ENCODE measurements around the gene SULF2.
"Not testable (repeated sequence)": the region's sequence is repeated elsewhere in the genome, so short reads cannot be mapped to it uniquely, and the experiment has no call there.

The SULF2 gene

GRCh38 chr20:47785311-47785853 is at the start of gene SULF2:
Gene SULF2, minus strand, starts transcription at chr20:47785481. Its CDS starts 28,118 bp downstream, at chr20:47757363.
- peak; percentile 43 for DNase-seq

DNA sequence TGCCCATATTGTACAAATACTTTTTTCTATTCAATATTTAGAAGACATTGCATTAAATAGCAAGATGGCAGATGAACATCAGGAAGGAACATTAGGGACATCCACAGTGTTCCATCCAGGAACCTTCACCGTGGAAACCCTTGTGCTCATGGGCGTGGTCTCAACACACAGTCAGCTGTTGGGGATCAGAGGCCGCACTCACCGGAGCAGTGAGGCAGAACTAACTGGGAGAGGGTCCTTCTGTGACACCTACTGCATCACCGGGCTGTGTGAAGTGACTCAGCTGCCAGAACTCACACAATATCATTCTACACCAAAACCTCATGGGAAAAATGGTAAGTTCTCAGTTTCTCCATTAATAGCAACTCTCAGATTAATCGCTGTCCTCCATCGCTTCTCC is 46.4 kb upstream of the SULF2 start:
- not testable (repeated sequence) for DNase-seq

DNA sequence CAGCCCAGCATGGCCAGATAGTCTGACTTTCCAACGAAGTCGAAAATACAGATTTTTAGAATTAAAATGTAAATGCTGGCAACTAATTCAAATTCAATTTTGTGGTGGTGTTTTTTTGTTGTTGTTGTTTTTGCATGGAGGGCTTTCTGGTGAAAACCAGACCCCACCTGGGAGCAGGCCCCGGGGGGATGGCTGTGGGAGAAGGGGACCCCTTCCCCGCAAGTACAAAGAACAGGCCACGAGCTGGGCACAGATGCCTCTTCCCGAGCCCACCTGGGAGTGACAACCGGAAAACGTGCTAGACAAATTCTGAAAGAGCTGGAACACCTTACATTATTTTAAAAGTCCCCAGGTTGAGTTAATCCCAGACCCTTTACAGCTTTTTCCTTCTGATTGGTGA is 41.4 kb upstream of the SULF2 start:
- DNase-seq: not testable (repeated sequence)

DNA sequence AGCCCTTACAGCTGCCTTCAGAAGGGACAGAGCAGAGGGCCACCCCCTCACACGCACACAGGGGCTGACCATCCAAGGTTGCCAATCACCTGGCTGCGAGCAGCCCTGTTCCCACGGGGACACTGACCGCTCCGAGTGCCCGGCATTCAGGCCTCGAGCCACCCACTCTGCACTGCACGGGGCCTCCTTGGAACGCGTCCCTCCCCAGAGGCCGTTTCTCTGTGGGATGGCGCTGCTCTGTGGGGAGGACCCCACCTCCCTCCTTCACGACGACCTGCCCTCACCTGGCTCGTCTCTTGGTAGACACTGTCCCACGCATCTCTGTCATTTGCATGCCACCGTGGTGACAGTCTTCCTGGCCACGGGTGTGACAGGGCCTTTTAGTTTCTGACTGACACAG is 40.7 kb upstream of the SULF2 start:
- not testable (repeated sequence) for DNase-seq

DNA sequence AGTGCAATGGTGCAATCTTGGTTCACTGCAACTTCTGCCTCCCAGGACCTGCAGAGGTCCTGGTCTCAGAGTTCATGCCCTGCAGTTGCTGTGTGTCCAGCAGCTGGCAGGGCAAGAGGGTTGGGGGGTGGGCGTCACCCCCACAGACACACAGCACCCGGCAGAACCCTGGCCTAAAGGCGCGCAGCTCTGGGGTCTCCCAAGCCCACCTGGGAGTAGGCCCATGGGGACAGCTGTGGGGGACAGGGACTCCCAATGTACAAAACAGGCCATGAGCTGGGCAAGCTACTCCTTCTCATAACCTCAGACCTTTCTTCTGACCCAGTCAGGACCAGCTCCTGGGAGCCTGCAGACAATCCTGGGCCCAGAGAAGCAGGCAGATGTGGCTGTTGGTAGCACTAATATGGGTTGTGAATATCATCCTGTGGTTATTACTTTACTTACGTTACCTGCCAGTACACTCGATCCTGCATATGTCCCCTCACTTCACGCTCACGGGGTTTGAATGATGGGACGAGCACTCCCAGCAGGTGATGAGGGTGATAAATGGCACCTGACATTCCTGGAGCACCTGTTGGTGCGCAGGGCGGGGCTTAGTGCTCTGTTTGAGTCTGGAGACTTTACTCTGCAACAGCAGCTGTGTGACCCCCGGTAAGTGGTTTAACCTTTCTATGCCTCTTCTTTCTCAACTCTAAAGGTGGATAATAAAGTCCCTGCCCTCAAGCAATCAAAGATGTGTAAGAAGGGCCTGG is 39.9 kb upstream of the SULF2 start:
- DNase-seq: no peak

- DNase-seq: not testable (repeated sequence)
These were observed 38.7 kb upstream of the SULF2 start for GRCh38 chr20:47823941-47824340.

DNA sequence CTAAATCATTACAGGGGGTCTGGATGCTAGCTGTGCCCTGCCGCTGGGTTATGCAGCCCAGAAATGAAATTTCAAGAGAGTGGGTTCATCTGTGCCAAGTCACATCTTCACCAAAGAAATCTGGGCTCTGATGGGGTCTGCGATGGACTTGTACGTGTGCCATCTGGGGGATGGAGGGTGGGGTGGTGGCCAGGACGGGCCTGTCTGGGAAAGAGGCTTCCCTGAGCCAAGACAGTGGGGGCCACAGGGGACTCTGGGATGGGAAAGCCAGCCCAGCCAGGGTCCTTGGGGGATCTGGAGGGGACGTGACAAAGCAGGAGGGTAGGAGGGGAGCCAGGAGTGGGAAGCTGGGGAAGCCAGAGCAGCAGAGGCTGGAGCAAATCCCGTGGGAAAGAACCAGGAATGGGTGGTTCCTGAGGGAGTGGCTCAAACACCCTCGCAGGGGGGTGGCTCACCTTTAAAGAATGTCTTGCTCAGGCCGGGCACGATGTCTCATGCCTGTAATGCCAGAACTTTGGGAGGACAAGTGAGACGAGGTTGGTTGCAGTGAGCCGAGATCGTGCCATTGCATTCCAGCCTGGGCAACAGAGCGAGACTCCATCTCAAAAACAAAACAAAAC is 36.3 kb upstream of the SULF2 start:
- DNase-seq: no peak

DNA sequence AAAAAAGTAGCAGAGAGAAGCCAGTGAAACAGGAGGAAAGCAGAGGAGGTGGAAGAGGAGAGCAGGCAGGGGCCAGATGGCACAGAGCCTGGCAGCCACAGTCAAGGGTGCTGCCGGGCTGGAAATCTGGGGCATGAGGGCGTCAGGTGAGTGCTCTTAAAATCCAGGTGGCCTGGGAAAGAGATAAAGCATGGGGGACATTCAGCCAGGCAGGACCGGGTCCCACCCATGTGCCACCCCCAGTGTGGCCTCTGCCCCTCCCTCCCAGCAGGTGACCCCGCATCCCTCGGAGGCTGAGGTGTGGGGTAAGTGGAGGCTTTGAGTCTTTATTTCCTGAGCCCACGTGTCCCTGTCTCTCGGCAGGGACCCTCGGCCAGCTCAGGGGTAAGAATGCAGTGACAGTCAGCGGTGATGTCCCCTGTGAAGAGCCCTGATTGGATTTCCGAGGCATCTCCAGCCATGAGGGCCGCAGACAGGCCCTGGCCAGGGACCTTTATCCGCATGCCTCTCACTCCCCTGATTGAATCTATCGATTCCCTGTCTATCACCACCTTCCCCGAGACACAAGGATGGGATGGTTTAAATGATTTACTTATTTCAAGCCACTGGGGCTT is 33.8 kb upstream of the SULF2 start:
- DNase-seq: no peak

- DNase-seq: no peak
These were observed 33.2 kb upstream of the SULF2 start for GRCh38 chr20:47818466-47818865.

DNA sequence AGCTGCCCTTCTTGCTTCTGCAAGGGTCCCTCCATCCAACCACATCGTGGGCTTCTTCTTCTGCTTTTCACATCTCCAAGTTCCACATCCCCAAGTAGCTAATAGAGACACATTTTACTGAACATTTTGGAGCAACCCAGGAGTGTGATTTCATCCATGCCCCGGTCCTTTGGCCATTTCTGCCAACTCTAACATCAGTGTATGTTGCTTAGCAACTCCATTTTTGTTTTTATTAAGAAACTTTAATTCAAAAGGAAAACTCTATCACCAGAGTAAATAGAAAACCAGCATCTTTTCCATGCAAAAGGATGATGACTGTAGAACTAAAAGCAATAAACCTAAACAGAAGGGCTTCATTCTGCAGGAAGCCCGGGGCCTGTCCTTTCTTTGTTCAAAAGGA is 32.7 kb upstream of the SULF2 start:
- no peak for DNase-seq

- DNase-seq: no peak
These were observed 32.3 kb upstream of the SULF2 start for GRCh38 chr20:47817573-47817972.

- peak; percentile 73 for DNase-seq
These were observed 31.5 kb upstream of the SULF2 start for GRCh38 chr20:47816487-47817451.

DNA sequence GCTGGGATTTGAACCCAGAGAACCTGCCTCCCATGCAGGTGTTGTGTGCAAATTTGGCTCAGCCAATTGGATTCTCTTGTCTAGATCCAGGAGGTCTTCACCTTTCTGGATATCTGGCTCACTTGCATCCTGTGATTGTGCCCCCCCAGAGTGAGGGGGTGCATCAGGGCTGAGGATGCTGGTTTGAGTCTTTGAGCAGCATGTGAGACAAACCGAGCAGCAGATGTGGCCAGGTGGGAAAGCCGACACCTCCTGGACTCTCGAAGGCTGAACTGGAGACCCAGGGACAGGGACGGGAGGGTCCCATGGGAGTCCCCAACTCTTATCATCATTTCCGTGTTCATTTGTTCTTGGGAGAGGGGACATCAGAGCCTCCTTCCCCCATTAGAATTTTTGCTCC is 30.6 kb upstream of the SULF2 start:
- no peak for DNase-seq

- DNase-seq: no peak
These were observed 30.1 kb upstream of the SULF2 start for GRCh38 chr20:47815416-47815806.

DNA sequence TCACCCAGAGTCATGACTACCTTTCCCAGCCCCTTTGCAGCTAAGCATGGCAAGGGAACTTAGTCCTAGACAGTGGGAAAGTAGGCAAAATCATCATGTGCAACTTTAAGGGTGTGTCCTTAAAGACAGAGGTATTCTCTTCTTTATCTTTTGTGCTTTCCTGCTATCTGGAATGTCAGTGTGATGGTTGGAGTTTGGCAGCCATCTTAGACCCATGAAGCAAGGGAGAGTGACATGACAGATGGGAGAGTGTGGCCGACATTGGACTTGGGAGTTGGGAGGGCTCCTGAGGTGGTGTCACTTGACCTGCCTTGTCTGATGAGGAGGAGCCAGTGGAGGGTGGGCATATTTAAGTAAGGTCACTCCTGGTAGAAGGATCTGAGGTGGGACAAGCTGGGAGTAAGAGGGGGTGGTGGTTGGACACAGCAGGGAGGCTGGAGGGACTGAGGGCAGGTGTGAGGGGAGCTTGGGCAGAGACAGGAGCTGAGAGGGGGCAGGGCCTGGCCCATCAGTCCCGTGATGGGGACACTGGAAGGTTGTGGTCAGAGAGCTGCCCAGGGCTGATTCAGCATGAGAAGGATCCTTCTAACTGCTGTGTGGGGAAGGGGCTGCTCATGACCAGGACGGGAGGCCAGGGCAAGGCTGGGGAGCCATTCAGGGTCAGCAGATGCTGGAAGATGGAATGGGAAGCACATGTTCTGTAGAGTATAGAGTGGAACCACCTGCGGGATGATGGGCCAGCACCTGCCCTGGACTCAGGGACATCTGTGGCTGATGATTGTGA is 29.5 kb upstream of the SULF2 start:
- no peak for DNase-seq

DNA sequence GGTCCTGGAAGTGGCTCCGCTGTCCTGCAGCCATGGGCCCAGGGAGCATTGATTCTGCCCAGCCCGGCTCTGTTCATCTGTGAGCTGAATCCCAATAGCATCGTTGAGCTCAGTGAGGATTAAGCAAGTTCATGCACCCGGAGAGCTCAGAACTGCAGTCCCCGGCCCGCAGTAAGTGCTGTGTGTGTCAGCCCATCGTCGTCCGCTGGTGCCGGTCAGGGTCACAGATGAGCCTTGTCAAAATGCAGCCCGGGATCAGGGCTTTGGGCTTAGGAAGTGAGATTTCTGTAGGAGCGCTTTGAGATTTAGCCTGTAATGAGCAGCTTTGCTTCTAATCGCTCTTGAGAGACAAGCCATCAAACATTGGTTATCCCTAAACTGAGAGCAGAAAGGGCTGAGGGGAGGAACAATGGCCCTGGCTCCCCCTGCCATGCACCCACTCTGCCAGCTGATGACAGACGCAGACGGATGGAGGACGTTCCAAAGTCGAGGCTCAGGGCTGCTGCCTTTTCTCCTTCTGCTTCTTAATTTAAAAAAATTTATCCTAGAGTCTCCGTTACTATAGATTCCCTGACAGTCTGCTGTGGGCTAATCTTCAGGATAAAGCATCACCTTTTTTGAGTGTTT is 25.6 kb upstream of the SULF2 start:
- no peak for DNase-seq

DNA sequence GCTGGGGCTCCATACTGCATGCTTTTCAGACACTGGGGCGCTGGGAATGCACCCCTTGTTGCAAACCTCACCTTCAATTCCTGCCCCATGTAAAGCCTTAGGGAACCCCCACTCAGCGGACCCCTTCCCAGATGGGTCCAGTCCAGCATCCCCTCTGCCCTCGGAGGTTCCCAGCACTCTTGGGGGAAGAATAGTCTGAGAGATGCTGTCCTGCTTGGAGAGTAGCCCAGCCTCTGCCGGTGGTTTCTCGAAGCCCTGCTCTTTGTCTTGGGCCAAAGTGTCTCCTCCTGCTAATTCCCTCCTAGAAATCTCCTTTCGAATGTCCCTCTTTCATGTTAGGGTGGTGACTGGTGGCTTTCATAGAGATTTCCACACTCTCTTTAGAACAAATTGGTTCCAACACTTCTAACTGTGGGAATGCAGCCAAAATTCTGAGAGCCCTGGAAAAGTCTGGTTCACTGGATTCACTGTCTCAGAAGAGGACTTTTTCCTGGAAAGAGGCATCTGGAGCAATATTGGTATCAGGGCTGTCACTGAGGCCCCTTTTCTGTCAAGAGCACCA is 24.9 kb upstream of the SULF2 start:
- no peak for DNase-seq

DNA sequence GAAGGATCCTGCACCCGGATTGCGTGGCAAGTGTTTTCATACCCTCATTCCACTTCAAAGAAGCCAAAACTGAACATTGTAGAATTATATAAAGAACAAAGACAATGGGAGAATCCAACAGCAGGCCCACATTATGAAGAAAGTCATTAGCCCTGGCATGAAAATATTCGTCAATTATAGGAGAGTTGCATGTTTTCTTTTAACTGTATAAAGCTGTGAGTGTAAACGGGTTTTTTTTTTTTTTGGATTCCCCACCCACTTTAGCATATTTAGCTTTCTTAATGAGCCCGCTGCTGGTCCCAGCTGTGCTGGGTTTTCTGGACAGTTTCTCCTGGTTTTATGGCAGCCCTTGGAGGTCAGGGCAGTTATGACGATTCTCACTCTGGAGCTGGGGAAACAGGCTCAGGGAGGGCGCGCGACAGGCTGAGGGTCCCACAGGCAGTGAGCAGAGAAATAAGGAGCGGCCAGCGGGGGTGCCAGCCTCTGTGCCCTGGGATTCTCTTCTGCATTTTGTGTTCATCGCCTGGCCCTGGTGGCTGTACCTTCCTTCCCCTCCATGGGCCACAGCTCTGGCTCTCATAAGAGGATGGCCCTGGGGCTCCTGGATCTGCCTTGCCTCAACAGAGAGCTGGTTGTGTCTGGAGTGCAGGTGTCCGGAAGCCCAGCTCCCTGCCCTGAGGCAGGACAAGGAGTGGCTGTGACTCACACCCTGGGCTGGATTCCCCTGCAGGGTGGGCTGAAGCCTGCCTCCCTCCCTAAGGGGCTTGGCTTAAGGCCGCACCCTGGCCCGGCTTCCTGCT is 24.1 kb upstream of the SULF2 start:
- no peak for DNase-seq

GRCh38 chr20:47805951-47806350 is 20.7 kb upstream of the SULF2 start:
- DNase-seq: no peak

GRCh38 chr20:47804972-47805371 is 19.7 kb upstream of the SULF2 start:
- DNase-seq: not testable (repeated sequence)
